DMS53 (cell line): ENCODE measurements around the gene DCLK1.
A peak's percentile ranks its signal among the peaks of the same experiment; 100 is the strongest.

Experiments used
- DNase-seq: peaks from one replicate; lab custom pipeline; 2025; lab: John Stamatoyannopoulos, UW

DCLK1 gene

GRCh38 chr13:35894636-35895035 is 236.5 kb downstream of the DCLK1 start:
- DNase-seq = no peak

GRCh38 chr13:35892837-35893814 is 238.1 kb downstream of the DCLK1 start:
- no peak for DNase-seq

- DNase-seq = no peak
These were observed 239.4 kb downstream of the DCLK1 start for GRCh38 chr13:35891507-35892441.

GRCh38 chr13:35889560-35889959 is 241.6 kb downstream of the DCLK1 start:
- DNase-seq = no peak

- no peak for DNase-seq
These were observed 242.2 kb downstream of the DCLK1 start for GRCh38 chr13:35888981-35889380.

GRCh38 chr13:35888457-35888883 is 242.7 kb downstream of the DCLK1 start:
- no peak for DNase-seq

- no peak for DNase-seq
These were observed 244.0 kb downstream of the DCLK1 start for GRCh38 chr13:35887115-35887666.

- no peak for DNase-seq
These were observed 244.7 kb downstream of the DCLK1 start for GRCh38 chr13:35886332-35887114.

GRCh38 chr13:35884211-35884760 is 246.9 kb downstream of the DCLK1 start:
- DNase-seq = no peak

GRCh38 chr13:35882722-35883497 is 248.3 kb downstream of the DCLK1 start:
- DNase-seq = peak; percentile 42

- DNase-seq = no peak
These were observed 249.8 kb downstream of the DCLK1 start for GRCh38 chr13:35881360-35881759.

- peak; percentile 11 for DNase-seq
These were observed 252.1 kb downstream of the DCLK1 start for GRCh38 chr13:35879111-35879510.

GRCh38 chr13:35876601-35877000 is 254.6 kb downstream of the DCLK1 start:
- no peak for DNase-seq

GRCh38 chr13:35874704-35875103 is 256.5 kb downstream of the DCLK1 start:
- no peak for DNase-seq

GRCh38 chr13:35872369-35872768 is 258.8 kb downstream of the DCLK1 start:
- no peak for DNase-seq

- DNase-seq = no peak
These were observed 259.6 kb downstream of the DCLK1 start for GRCh38 chr13:35871561-35871960.

GRCh38 chr13:35866801-35867200 is 264.4 kb downstream of the DCLK1 start:
- no peak for DNase-seq

GRCh38 chr13:35865341-35866240 is 265.6 kb downstream of the DCLK1 start:
- DNase-seq = no peak

- no peak for DNase-seq
These were observed 270.5 kb downstream of the DCLK1 start for GRCh38 chr13:35860661-35861060.
